ENCODE data around the gene SLC4A5. TPM values are rescaled to one million over a fixed set of nuclear protein-coding genes. Genes with fewer than 3 reads are reported as not detected.

Gene SLC4A5, protein sequence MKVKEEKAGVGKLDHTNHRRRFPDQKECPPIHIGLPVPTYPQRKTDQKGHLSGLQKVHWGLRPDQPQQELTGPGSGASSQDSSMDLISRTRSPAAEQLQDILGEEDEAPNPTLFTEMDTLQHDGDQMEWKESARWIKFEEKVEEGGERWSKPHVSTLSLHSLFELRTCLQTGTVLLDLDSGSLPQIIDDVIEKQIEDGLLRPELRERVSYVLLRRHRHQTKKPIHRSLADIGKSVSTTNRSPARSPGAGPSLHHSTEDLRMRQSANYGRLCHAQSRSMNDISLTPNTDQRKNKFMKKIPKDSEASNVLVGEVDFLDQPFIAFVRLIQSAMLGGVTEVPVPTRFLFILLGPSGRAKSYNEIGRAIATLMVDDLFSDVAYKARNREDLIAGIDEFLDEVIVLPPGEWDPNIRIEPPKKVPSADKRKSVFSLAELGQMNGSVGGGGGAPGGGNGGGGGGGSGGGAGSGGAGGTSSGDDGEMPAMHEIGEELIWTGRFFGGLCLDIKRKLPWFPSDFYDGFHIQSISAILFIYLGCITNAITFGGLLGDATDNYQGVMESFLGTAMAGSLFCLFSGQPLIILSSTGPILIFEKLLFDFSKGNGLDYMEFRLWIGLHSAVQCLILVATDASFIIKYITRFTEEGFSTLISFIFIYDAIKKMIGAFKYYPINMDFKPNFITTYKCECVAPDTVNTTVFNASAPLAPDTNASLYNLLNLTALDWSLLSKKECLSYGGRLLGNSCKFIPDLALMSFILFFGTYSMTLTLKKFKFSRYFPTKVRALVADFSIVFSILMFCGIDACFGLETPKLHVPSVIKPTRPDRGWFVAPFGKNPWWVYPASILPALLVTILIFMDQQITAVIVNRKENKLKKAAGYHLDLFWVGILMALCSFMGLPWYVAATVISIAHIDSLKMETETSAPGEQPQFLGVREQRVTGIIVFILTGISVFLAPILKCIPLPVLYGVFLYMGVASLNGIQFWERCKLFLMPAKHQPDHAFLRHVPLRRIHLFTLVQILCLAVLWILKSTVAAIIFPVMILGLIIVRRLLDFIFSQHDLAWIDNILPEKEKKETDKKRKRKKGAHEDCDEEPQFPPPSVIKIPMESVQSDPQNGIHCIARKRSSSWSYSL
- total RNA-seq = 4.1 and 5.9 TPM in 2 replicates
- long read RNA-seq, partial matches to known transcripts = 1 of 3 reads
- long read RNA-seq, other reads (novel, unspliced or antisense) = 2 of 3 reads

DNA sequence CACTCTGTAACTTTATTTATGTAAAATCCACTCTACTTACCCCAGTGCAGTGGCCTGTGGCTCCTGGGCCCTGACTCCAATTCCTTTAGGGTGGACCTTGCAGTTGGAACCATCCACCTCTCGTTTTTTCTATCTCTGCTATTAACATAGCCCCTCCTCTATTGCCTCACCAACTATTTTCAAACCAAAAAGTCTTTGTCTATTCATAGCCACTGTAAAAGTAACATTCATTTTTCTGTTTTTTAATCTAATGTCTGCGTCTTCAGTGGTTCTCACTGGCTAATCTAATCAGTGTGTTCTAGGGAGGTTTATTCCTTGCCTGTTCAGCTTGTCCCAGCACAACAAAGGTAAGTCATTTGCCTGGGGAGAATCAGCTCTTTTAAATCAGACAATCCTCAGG is at the start of gene SLC4A5:
Gene SLC4A5, minus strand, starts transcription at position 101 of the 400 bp plus-strand sequence. CDS start 28,393 bp downstream, outside the sequence.
- no peaks in the 10 kb centered on the region for H3K9me3 Mint-ChIP-seq (ENCODE audit: low read depth)
- H3K4me3 Mint-ChIP-seq (ENCODE audit: low read depth) = no peak within 1 kb of the TSS
- H3K27me3 Mint-ChIP-seq = no peaks in the 10 kb centered on the region
- DNase-seq (ENCODE audit: low spot score, unreplicated experiment) = no peak
- TF ChIP-seq CTCF (IDR thresholded peaks at IDR 0.05; ENCODE audit: unreplicated experiment) = no peak
- H3K36me3 Mint-ChIP-seq (ENCODE audit: insufficient read depth) = no peaks in the 10 kb centered on the region
- H3K4me1 Mint-ChIP-seq (ENCODE audit: low read depth) = no peaks in the 10 kb centered on the region
- no peak within 1 kb of the TSS for H3K27ac Mint-ChIP-seq

DNA sequence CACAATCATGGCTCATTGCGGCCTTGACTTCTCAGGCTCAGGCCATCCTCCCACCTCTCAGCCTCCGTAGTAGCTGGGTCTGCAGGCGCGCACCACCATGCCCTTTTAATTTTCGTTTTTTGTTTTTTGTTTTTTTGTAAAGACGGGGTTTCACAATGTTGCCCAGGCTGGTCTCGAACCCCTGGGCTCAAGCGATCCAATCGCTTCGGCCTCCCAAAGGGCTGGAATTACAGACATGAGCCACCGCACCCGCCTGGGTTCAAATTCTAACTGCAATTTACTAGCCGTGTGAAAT is 49.2 kb upstream of the SLC4A5 start:
- DNase-seq (ENCODE audit: low spot score, unreplicated experiment) = no peak
- no peak for TF ChIP-seq CTCF (IDR thresholded peaks at IDR 0.05; ENCODE audit: unreplicated experiment)
- no peaks in the 10 kb centered on the region for H3K9me3 Mint-ChIP-seq (ENCODE audit: low read depth)
- H3K27me3 Mint-ChIP-seq = no peaks in the 10 kb centered on the region
- H3K27ac Mint-ChIP-seq = no peak overlapping the region
- H3K4me3 Mint-ChIP-seq (ENCODE audit: low read depth) = no peak overlapping the region
- peaks cover 5% of the 10 kb centered on the region for H3K4me1 Mint-ChIP-seq (ENCODE audit: low read depth)
- H3K36me3 Mint-ChIP-seq (ENCODE audit: insufficient read depth) = no peaks in the 10 kb centered on the region

DNA sequence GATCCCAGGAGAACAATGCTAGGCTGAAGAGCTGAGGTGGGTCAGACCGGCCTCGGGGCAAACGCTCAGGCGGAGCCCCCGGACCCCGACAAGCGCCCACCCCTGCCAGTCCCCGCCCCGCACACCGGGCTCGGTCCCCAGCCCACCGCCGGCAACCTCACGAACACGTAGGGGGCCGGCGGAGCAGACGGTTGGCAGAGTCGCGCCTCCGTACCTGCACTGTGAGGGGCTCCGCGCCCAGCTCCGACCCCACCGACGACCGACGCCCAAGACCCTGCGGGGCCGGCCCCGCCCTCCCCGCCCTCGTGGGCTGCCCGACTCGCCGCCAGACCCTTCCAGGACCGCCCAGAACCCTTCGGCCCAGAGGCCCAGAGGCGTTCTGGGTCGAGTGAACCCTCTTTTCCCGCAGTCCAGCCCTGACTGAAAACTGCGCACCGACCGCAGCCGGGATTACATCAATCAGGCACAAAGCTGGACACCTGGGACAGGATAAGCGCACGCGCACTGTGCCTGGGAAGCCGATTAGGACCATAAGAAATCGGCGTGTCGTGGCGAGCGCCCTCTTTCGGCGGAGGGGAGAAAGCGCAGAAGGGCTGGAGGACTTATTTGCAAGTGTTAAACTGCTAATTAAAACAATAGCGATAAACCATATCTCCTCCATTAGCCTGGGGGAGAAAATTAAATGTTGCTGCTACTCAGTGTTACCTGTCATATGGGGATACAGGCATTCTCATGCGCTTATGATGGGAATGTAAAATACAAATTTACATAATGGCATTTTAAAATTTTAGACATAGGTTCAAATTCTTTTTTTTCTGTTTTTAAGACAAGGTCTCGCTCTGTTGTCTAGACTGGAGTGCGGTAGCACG is 48.6 kb upstream of the SLC4A5 start:
- H3K4me1 Mint-ChIP-seq (ENCODE audit: low read depth) = peaks cover 5% of the 10 kb centered on the region
- H3K9me3 Mint-ChIP-seq (ENCODE audit: low read depth) = no peaks in the 10 kb centered on the region
- DNase-seq (ENCODE audit: low spot score, unreplicated experiment) = peak; percentile 92
- H3K36me3 Mint-ChIP-seq (ENCODE audit: insufficient read depth) = no peaks in the 10 kb centered on the region
- peak; percentile 99 for TF ChIP-seq CTCF (IDR thresholded peaks at IDR 0.05; ENCODE audit: unreplicated experiment)
- no peak overlapping the region for H3K4me3 Mint-ChIP-seq (ENCODE audit: low read depth)
- H3K27me3 Mint-ChIP-seq = no peaks in the 10 kb centered on the region
- peak overlapping the region; percentile 100 for H3K27ac Mint-ChIP-seq

DNA sequence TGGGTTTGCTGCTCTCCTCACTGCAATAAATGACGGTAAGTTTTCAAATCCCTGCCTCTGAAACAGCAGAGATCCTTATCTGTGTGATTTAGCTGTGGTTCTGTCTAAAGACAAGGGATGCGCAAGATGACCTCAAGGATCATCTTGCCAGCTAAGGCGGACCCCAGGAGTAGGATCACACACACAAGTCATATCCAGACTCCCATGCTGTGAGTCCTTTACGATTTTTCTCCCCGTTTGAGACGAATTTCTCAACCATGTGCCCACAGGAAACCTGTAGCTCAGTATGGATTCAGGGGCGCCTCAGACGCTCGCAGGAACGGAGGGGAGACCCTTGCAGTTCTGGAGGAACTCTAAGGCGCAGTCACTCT is 48.0 kb upstream of the SLC4A5 start:
- no peak for TF ChIP-seq CTCF (IDR thresholded peaks at IDR 0.05; ENCODE audit: unreplicated experiment)

More for the DNA sequence above, 48.0 kb upstream of the SLC4A5 start:
- H3K4me3 Mint-ChIP-seq (ENCODE audit: low read depth) = no peak overlapping the region
- H3K4me1 Mint-ChIP-seq (ENCODE audit: low read depth) = peaks cover 5% of the 10 kb centered on the region
- H3K36me3 Mint-ChIP-seq (ENCODE audit: insufficient read depth) = no peaks in the 10 kb centered on the region
- H3K27ac Mint-ChIP-seq = peak overlapping the region; percentile 100
- no peaks in the 10 kb centered on the region for H3K27me3 Mint-ChIP-seq
- no peaks in the 10 kb centered on the region for H3K9me3 Mint-ChIP-seq (ENCODE audit: low read depth)
- no peak for DNase-seq (ENCODE audit: low spot score, unreplicated experiment)
